Measurements from ENCODE around the gene TOR1A. TPM values are rescaled to one million over a fixed set of nuclear protein-coding genes. Genes with fewer than 3 reads are reported as not detected.

Gene TOR1A
- total and polyA plus RNA-seq, 3 donors from 2014 or later = 23.1 to 43.4 (median 32.9) TPM

DNA sequence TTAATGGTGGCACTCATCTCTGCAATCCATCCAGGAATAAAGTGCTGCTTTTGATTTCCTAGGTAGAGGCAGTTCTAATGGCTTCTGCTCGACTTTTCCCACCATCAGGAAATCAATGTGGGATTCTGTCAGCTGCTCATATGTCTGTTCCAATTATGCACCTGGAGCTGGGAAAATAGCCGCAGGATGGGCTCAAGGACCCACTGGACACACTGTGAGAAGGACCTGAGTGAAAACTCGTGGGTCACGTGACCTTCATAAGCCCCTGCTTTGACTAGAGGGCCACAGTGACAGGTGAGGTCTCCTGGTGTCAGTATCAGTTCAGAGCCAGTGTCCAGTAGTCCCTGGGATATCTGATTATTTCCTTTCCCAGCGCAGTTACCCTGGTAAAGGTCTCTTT, 53.2 kb downstream of the TOR1A start:
- 74 to 86% methylated on average over 5 of the region's 5 CpGs for WGBS, 2 donors
- DNase-seq = no peak
- Histone ChIP-seq H3K27me3 (no peaks in the 10 kb centered on the region), H3K27ac (no peak overlapping the region), H3K9me3 (no peaks in the 10 kb centered on the region), H3K36me3 (ENCODE audit: low read depth, missing control alignments) (no peaks in the 10 kb centered on the region), H3K4me3 (no peak overlapping the region), H3K4me1 (peaks cover 3% of the 10 kb centered on the region)
- intact Hi-C loops (cut with DNase I; ENCODE audit: low total_unique reads) = no loop called here
- no peak for TF ChIP-seq POLR2A (IDR thresholded peaks at IDR 0.05)
- TF ChIP-seq, protein P1, sequence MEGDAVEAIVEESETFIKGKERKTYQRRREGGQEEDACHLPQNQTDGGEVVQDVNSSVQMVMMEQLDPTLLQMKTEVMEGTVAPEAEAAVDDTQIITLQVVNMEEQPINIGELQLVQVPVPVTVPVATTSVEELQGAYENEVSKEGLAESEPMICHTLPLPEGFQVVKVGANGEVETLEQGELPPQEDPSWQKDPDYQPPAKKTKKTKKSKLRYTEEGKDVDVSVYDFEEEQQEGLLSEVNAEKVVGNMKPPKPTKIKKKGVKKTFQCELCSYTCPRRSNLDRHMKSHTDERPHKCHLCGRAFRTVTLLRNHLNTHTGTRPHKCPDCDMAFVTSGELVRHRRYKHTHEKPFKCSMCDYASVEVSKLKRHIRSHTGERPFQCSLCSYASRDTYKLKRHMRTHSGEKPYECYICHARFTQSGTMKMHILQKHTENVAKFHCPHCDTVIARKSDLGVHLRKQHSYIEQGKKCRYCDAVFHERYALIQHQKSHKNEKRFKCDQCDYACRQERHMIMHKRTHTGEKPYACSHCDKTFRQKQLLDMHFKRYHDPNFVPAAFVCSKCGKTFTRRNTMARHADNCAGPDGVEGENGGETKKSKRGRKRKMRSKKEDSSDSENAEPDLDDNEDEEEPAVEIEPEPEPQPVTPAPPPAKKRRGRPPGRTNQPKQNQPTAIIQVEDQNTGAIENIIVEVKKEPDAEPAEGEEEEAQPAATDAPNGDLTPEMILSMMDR (IDR thresholded peaks at IDR 0.05) = no peak

DNA sequence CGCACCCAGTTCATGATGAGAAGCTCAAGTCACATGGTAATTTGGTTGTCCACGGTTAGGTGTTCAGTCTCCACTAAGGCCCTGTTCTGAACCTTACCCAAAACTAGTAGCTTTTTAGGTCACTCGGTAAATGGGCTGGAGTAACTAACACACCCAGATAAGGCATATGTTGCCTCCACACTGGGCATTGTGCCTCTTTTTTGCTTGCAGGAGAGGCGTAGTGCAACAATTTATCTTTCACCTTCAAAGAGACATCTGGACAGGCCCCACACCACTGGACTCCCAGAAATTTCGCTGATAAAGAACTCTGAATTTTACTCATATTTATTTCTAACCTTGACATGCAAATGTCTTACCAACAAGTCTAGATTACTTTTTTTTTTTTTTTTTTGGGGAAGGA, 54.3 kb downstream of the TOR1A start:
- Histone ChIP-seq H3K36me3 (ENCODE audit: low read depth, missing control alignments) (no peaks in the 10 kb centered on the region), H3K27ac (no peak overlapping the region), H3K27me3 (no peaks in the 10 kb centered on the region), H3K9me3 (no peaks in the 10 kb centered on the region), H3K4me3 (no peak overlapping the region), H3K4me1 (peaks cover 3% of the 10 kb centered on the region)
- intact Hi-C loops (cut with DNase I; ENCODE audit: low total_unique reads) = no loop called here
- TF ChIP-seq, protein P1 (IDR thresholded peaks at IDR 0.05) = no peak
- no peak for TF ChIP-seq POLR2A (IDR thresholded peaks at IDR 0.05)
- no peak for DNase-seq
- 62 to 73% methylated on average over 5 of the region's 5 CpGs for WGBS, 2 donors

DNA sequence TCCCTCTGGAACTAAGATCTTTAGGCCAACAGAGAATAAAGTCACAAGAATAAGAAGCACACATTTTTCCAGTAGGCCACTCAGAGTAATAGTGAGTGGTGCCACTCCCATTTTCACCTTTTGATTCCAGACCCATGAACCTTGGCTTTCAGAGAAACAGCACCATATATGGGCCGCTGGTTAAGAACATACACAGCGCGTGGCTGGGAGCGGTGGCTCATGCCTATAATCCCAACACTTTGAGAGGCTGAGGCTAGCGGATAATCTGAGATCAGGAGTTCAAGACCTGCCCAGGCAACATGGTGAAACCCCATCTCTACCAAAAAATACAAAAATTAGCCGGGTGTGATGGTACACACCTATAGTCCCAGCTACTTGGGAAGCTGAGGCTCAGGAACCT, 55.5 kb downstream of the TOR1A start:
- Histone ChIP-seq H3K27me3 (no peaks in the 10 kb centered on the region), H3K4me3 (no peak overlapping the region), H3K4me1 (peaks cover 3% of the 10 kb centered on the region), H3K27ac (no peak overlapping the region), H3K9me3 (no peaks in the 10 kb centered on the region), H3K36me3 (ENCODE audit: low read depth, missing control alignments) (no peaks in the 10 kb centered on the region)
- 90 to 97% methylated on average over 6 of the region's 6 CpGs for WGBS, 2 donors
- no peak for DNase-seq
- intact Hi-C loops (cut with DNase I; ENCODE audit: low total_unique reads) = no loop called here
- TF ChIP-seq, protein P1 (IDR thresholded peaks at IDR 0.05) = no peak
- no peak for TF ChIP-seq POLR2A (IDR thresholded peaks at IDR 0.05)

DNA sequence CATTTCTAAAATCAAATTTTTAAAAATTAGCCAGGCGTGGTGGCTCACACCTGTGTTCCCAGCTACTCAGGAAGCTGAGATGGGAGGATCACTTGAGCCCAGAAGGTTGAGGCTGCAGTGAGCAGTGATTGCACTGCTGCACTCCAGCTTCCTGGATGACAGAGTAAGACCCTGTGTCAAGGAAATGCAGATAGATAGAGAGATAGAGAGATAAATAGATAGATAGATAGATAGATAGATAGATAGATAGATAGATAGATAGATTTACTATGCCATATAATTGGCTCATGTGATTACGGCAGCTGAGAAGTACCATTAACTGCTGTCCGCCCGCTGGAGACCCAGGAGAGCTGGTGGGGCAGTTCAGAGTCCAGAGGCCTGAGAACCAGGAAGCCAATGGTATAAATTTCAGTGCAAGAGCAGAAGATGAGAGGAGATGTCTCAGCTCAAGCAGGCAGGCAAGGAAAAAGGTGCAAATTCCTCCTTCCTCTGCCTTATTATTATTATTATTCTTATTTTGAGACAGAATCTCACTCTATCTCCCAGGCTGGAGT, 58.1 kb downstream of the TOR1A start:
- Histone ChIP-seq H3K27ac (no peak overlapping the region), H3K36me3 (ENCODE audit: low read depth, missing control alignments) (no peaks in the 10 kb centered on the region), H3K4me1 (no peaks in the 10 kb centered on the region), H3K9me3 (no peaks in the 10 kb centered on the region), H3K4me3 (no peak overlapping the region), H3K27me3 (no peaks in the 10 kb centered on the region)
- DNase-seq = no peak
- intact Hi-C loops (cut with DNase I; ENCODE audit: low total_unique reads) = no loop called here
- TF ChIP-seq, protein P1 (IDR thresholded peaks at IDR 0.05) = no peak
- no peak for TF ChIP-seq POLR2A (IDR thresholded peaks at IDR 0.05)
- 88 to 92% methylated on average over 4 of the region's 4 CpGs for WGBS, 2 donors
